GM12878 (cell line): Measurements from ENCODE around the gene SLCO4A1. TPM values are rescaled to one million over a fixed set of nuclear protein-coding genes. Genes with fewer than 3 reads are reported as not detected.

Experiments used
- ATAC-seq: fragments of 200-7000 bp; cut with Tn5 transposase; 3 replicates; pipeline ENCODE4 v1.9.1; 2020; ENCODE audit warnings: mild to moderate bottlenecking, moderate library complexity
- BruUV-seq: library from RNA; stranded (reverse); fragments of 400-500 nt; replicated peaks from 2 replicates; lab custom pipeline; 2021; lab: Mats Ljungman, UMichigan
- CTCF ChIA-PET: fragments of 300-600 bp; sonication (Branson Sonifier 250); formaldehyde crosslinking; extraction: SDS; loops from one replicate; lab custom pipeline; 2021; ENCODE audit warnings: inconsistent platforms; lab: Yijun Ruan, JAX
- POLR2A ChIA-PET: fragments of 350-600 bp; formaldehyde crosslinking; extraction: SDS; loops from one replicate; lab custom pipeline; 2021; ENCODE audit warnings: inconsistent platforms; lab: Charles Lee
- RAD21 ChIA-PET: fragments of 300-600 bp; sonication (Branson Sonifier 250); formaldehyde crosslinking; loops from one replicate; lab custom pipeline; 2023; ENCODE audit warnings: antibody characterized with exemption; ENCODE audit not compliant: unreplicated experiment; lab: Charles Lee
- SMC1A ChIA-PET: fragments of 300-600 bp; sonication (Branson Sonifier 250); formaldehyde crosslinking; loops from one replicate; lab custom pipeline; 2023; ENCODE audit not compliant: unreplicated experiment, uncharacterized antibody; lab: Charles Lee
- DNase-seq: peaks from one replicate; pipeline ENCODE4 v3.0.0-alpha.2; 2011; ENCODE audit warnings: low read depth, low spot score
- FAIRE-seq: peaks from 3 replicates; lab custom pipeline; 2011; peaks lifted over from hg19 to GRCh38; lab: Jason Lieb, UNC
- H2AFZ ChIP-seq: 2 replicates; pipeline ENCODE4 v1.6.0; 2011; ENCODE audit warnings: low read depth, low read length, control low read depth; ENCODE audit not compliant: control insufficient read depth
- H3K27ac ChIP-seq: 2 replicates; pipeline ENCODE4 v1.5.1; 2011; ENCODE audit warnings: control low read depth; ENCODE audit not compliant: control insufficient read depth, insufficient read depth
- H3K27me3 ChIP-seq, 2 experiments: replicated peaks in 1 of 2; 2 replicates each; pipeline versions ENCODE4 v1.6.0 to v1.6.1; 2011; ENCODE audit warnings: low read length in 1 of 2; ENCODE audit not compliant: control insufficient read depth in 2 of 2, insufficient read depth in 2 of 2
- H3K36me3 ChIP-seq, 2 experiments: 2 replicates each; pipeline ENCODE4 v1.5.1; 2011; ENCODE audit warnings: low read length in 1 of 2; ENCODE audit not compliant: control insufficient read depth in 2 of 2, insufficient read depth in 2 of 2
- H3K4me1 ChIP-seq: 2 replicates; pipeline ENCODE4 v1.6.1; 2011; ENCODE audit warnings: mild to moderate bottlenecking, low read length, moderate library complexity, mixed read lengths; ENCODE audit not compliant: control insufficient read depth, insufficient read depth
- H3K4me2 ChIP-seq: 2 replicates; pipeline ENCODE4 v1.6.0; 2011; ENCODE audit warnings: control low read depth; ENCODE audit not compliant: control insufficient read depth, insufficient read depth
- H3K4me3 ChIP-seq: fragments of 200-600 bp; sonication (generic); 2 replicates; pipeline ENCODE4 v1.5.1; 2016
- H3K79me2 ChIP-seq: 2 replicates; pipeline ENCODE4 v1.6.0; 2011; ENCODE audit warnings: low read length; ENCODE audit not compliant: control insufficient read depth, insufficient read depth
- H3K9ac ChIP-seq: 2 replicates; pipeline ENCODE4 v1.8.0; 2011; ENCODE audit warnings: low read length, control low read depth, mixed read lengths; ENCODE audit not compliant: control insufficient read depth, insufficient read depth
- H3K9me3 ChIP-seq: replicated peaks from 3 replicates; pipeline ENCODE4 v1.5.1; 2011; ENCODE audit warnings: mild to moderate bottlenecking, low read length; ENCODE audit not compliant: control insufficient read depth, insufficient read depth
- H4K20me1 ChIP-seq: 2 replicates; pipeline ENCODE4 v1.6.0; 2011; ENCODE audit not compliant: control insufficient read depth, insufficient read depth
- CBX3 ChIP-seq: fragments of 200-600 bp; sonication (generic); IDR thresholded peaks from 2 replicates; pipeline ENCODE4 v1.6.1; 2016; ENCODE audit warnings: low read depth, borderline replicate concordance
- CREB1 ChIP-seq: IDR thresholded peaks from 2 replicates; pipeline ENCODE4 v1.6.1; 2012; ENCODE audit warnings: low read depth, mild to moderate bottlenecking, inconsistent platforms
- HDAC6 ChIP-seq: fragments of 200-600 bp; sonication (generic); IDR thresholded peaks from one replicate; pipeline ENCODE4 v1.8.0; 2017; ENCODE audit warnings: antibody characterized with exemption; ENCODE audit not compliant: unreplicated experiment
- PRDM15 ChIP-seq: fragments of 450-650 bp; formaldehyde crosslinking; IDR thresholded peaks from 2 replicates; pipeline ENCODE4 v1.4.0; 2020; ENCODE audit warnings: mild to moderate bottlenecking, moderate library complexity
- WRNIP1 ChIP-seq: IDR thresholded peaks from 2 replicates; pipeline ENCODE4 v1.6.1; 2011; ENCODE audit warnings: low read depth, low read length, improper control_type of control experiment, borderline replicate concordance
- ZNF217 ChIP-seq: fragments of 450-650 bp; IDR thresholded peaks from 2 replicates; pipeline ENCODE4 v1.6.1; 2017; ENCODE audit warnings: antibody characterized with exemption, mild to moderate bottlenecking
- WGBS: methylation state at CpG from one replicate; pipeline ENCODE4 v1.1.6; 2016; ENCODE audit warnings: low lambda C conversion rate; ENCODE audit not compliant: insufficient replicate concordance, insufficient coverage; ENCODE audit errors: missing lambda C conversion rate; 5-methylcytosine and 5-hydroxymethylcytosine counted together
- in situ Hi-C: fragments of 300-500 bp; cut with MboI; formaldehyde crosslinking; loops from 9 replicates; pipeline ENCODE4 v1.14.3; 2018; ENCODE audit warnings: mixed read lengths
- intact Hi-C: fragments of 100-400 bp; cut with micrococcal nuclease; formaldehyde crosslinking; loops from one replicate; pipeline ENCODE4 v1.14.2; 2022; ENCODE audit not compliant: unreplicated experiment
- polyA plus RNA-seq, 11 experiments: library from polyadenylated mRNA; depleted of rRNA in 4 of 11; unstranded in 6 of 11; stranded (reverse) in 5 of 11; fragments of >200 nt; fragmentation: Nextera tagmentation in 4 of 11; fragmentation: Illumina TruSeq in 1 of 11; extraction: Ambion mirVana in 4 of 11; extraction: Trizol in 1 of 11; gene quantifications; 1 replicate in 1 of 11; 2 replicates in 10 of 11; pipeline versions ENCODE4 v1.2.1 to v1.2.3, GENCODE V29; 2011 to 2016; ENCODE audit warnings: inconsistent platforms in 2 of 11, missing spikeins in 2 of 11, low read depth in 1 of 11
- total RNA-seq, 4 experiments: library from RNA; depleted of rRNA in 3 of 4; stranded (reverse); fragments of >200 nt in 3 of 4; fragmentation: Illumina TruSeq in 1 of 4; extraction: Trizol in 1 of 4; gene quantifications; 2 replicates each; pipeline versions ENCODE4 v1.2.1 to v1.2.3, GENCODE V29; 2013 to 2021

SLCO4A1 gene
- total and polyA plus RNA-seq, 10 of the 15 experiments (the other 5 are each of a cell fraction or from before 2014, with no cell fraction given), result 2.1 to 30.7 (median 12.0) TPM

- TF ChIP-seq ZNF217 (no peak), CREB1 (no peak), CBX3 (no peak), WRNIP1 (no peak)
These were observed 33.6 kb downstream of the SLCO4A1 start (continued) for GRCh38 chr20:62675877-62676260.

DNA sequence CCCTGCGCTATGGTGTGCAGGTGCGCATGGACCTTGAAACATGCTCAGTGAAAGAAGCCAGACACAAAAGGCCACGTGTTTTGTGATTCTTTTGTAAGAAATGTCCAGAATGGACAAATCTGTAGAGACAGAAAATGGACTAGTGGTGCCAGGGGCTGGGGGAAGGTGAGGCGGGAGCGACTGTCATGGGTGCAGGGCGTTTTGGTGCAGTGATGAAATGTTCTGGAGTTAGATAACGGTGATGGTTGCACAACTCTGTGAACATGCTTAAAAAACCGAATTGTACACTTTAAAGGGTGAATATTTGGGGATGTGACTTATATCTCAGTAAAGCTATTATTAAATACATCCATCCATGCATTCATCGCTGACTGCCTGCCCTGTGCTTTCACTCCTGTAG, 34.7 kb downstream of the SLCO4A1 start:
- ATAC-seq (no peak), DNase-seq (no peak), FAIRE-seq (no peak)
- SMC1A ChIA-PET, result no interaction called here
- RAD21 ChIA-PET, result no interaction called here
- H3K9ac ChIP-seq, result no peak overlapping the region
- WGBS, result 70% methylated on average over 9 of the region's 9 CpGs
- no peak overlapping the region for H2AFZ ChIP-seq
- no peaks in the 10 kb centered on the region; the same call in 1 of the 2 replicates for H3K4me1 ChIP-seq
- no peaks in the 10 kb centered on the region for H3K79me2 ChIP-seq
- TF ChIP-seq HDAC6 (no peak), PRDM15 (CRISPR knock-in tag) (no peak)
- H3K4me2 ChIP-seq, result no peak overlapping the region
- H3K27me3 ChIP-seq, result no peaks in the 10 kb centered on the region
- no TSS peak for BruUV-seq
- H3K4me3 ChIP-seq, result no peak overlapping the region
- in situ Hi-C loops, result no loop called here
- intact Hi-C loops, result no loop called here
- no peak overlapping the region for H3K27ac ChIP-seq
- H4K20me1 ChIP-seq, result no peaks in the 10 kb centered on the region
- POLR2A ChIA-PET, result no interaction called here
- CTCF ChIA-PET, result no interaction called here
- H3K9me3 ChIP-seq, result no peaks in the 10 kb centered on the region; the same call in 2 of the 3 replicates
- no peaks in the 10 kb centered on the region for H3K36me3 ChIP-seq
